HG03520 (cell line): Measurements from ENCODE around the gene PRSS21.

Experiments
- ATAC-seq: cut with Tn5 transposase; IDR thresholded peaks from one replicate; pipeline ENCODE4 v1.9.1; 2021; ENCODE audit warnings: mild to moderate bottlenecking, moderate library complexity; ENCODE audit not compliant: unreplicated experiment

Gene PRSS21

GRCh38 chr16:2822496-2822895 lies 5.5 kb downstream of the PRSS21 start:
- ATAC-seq, result no peak

GRCh38 chr16:2824626-2825025 lies 7.6 kb downstream of the PRSS21 start:
- no peak for ATAC-seq

DNA sequence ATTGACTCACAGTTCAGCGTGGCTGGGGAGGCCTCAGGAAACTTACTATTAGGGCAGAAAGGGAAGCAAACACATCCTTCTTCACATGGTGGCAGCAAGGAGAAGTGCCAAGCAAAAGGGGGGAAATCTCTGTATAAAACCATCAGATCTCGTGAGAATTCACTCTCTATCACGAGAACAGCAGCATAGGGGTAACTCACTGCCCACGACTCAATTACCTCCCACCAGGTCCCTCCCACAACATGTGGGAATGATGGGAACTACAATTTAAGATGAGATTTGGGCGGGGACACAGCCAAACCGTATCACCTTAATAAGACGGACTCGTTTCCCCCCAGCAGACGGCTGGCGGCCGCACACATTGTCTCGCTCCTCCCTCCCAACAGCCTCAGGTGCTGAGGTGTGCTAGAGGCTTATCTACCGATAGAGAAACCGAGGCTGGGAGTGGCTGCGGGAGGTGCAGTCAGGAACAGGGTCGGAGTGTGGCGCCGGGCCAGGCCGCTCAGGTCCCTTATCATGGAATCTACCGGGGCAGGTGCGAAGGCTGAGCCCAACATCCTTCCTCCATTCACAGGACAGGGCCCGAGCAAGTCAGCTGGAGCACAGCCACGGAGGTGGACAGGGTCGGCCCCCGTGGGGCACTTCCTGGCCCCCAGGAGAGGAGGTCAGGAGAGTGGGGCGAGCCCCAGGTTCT lies 8.2 kb downstream of the PRSS21 start:
- ATAC-seq, result no peak

GRCh38 chr16:2825906-2826305 lies 8.9 kb downstream of the PRSS21 start:
- no peak for ATAC-seq

GRCh38 chr16:2826591-2827373 lies 9.7 kb downstream of the PRSS21 start:
- ATAC-seq, result no peak

DNA sequence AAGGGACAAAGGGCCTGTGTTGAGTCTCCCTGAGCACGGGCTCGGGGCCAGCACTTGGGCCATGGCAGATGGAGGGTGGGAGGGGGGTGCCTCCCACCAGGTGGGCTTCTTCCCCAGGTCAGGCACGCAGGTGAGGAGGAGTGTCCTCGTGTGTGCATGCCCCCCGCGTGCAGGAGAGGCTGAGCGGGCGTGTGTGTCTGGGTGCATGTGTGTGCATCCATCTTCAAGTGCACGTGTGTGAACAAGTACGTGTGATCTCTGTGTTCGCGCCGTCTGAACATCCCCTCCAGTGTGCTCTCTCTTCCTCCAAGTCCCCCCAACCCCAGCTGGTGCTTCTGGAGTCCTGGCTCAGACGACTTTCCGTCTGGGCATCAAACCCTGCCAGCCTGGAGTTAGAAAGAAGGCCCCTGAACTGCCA lies 10.3 kb downstream of the PRSS21 start:
- no peak for ATAC-seq

DNA sequence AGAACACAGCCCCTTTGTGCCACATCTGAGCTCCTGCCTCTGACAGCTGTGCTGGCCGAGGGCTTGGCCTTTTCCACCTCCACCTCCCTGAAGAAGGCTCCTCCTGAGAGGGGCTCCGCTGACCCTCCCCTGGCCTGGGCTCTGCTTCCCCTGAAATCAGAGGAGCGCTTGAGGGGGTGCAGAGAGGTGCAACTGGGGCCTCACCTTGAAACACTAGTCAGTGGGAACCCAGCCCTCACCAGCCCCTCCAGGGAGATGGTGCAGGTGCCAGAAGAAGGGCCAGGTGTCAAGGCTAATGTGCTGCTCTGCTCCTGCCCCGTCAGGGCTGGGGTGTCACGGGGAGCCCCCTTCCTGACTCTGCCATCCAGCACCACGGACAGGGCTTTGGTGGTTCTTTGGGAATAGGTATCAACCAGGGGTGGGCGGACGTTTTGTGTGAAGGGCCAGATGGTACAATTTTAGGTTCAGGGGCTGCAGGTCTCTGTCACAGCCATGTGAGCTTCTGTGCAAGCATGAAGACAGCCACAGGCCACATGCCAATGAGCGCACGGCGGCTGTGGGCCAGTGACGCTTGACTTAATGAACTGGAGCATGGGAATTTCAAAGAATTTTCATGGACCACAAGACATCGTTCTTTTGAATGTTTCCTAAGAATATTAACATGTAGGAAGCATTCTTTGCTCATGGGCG lies 10.9 kb downstream of the PRSS21 start:
- no peak for ATAC-seq

DNA sequence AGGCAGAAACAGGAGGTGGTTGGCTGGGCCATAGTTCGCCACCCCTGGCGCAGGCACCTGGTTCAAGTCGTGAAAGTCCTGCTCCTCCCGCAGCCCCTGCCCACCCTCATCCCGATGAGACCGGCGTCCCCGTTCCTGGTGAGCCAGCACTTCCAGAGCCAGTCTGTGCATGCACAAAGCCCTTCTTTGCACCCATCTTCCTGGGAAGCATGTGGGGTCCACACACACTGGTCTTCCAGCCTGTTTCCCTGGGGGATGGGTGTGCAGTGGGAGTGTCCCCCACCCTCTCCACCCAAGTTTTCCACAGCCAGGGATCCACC lies 11.4 kb downstream of the PRSS21 start:
- ATAC-seq, result no peak

- ATAC-seq, result no peak
Observed at GRCh38 chr16:2828876-2829430, 11.9 kb downstream of the PRSS21 start.

DNA sequence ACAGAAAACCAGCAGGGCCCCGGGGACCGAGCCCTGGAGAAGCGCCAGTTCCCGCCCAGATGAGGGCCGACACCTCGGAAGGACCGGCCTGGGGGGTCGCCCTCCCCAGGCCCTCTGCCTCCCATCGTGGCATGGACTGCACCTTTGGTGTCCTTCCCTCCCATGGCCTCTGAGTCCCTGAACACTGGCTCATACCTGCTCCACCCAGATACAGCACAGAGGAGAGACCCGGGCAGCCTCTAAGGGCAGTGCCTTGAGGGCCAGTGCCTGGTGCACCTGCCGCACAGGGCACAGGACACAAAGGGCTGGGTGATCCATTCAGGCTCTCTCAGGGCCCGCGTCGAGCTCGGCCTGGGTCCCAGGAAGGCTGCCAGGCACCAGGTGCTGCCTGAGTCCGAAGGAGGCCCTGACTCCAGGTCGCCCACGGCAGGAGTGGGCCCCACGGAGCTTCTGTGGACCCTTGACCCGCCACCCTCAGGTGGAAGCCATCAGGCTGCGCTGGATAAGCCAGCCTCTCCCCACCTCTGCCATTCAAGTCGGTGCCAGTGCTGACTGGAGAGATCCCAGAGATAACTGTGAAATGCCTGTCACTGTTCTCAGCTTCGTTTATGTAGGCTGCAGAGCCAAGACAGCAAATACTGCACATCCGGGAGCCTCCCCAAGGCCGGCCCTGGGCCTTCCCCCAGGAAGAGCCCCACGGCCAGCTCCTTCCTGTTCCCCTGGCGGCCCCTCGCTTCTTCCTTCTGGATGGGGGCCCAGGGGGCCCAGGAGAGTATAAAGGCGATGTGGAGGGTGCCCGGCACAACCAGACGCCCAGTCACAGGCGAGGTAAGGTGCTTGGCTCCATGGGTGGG lies 12.7 kb downstream of the PRSS21 start, which contains the start of gene ZG16B:
Gene ZG16B (plus strand): TSS at position 803 of the 854 bp plus-strand sequence. CDS start 139 bp downstream, outside the sequence.
- ATAC-seq, result no peak

DNA sequence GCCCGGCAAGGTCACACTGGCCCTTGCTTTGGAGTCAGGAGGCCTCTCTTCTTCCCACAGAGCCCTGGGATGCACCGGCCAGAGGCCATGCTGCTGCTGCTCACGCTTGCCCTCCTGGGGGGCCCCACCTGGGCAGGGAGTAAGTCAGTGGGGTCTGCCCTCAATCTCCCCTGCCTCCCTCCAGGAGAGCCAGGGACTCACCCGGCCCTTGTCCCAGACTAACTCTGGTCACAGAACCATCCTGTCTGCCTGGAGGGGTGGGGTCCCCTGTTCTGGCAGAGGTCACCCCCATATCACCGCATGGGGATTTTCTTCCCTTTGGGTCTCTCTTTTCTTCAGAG lies 13.3 kb downstream of the PRSS21 start:
- no peak for ATAC-seq

DNA sequence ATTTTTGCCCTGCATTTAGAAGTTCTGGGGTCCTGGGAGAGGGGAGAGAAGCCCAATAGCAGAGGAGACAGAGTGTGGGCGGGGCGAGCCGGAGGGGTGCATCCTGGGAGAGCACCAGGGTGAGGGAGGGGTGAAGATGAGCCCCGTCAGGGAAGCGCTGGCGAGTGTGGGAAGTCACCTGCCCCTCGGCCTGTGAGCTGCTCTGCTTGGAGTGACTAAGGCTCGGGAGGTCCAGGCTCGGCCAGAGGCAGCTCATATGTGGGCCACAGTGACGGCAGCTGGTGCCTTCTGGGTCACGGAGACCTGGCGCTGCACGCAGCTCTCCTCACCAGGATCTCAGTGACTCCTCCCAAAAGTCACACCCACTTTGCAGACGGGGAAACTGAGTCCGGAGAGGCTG lies 14.2 kb downstream of the PRSS21 start:
- no peak for ATAC-seq

DNA sequence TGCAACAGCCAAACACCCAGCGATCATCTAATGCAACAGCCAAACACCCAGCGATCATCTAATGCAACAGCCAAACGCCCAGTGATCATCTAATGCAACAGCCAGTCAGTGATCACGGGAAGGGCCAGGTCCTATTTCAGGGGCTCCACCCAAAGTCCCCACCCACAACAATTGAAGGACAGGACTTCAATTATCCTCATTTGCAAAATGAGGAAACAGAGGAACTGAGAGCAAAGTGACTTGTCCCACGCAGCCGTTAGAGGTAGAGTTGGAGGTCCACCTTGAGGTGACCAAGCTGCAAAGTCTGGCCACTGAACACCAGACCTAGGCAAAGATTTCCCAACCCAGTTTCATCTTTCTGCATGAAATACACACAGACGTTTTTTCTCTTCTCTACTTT lies 16.7 kb downstream of the PRSS21 start:
- no peak for ATAC-seq

DNA sequence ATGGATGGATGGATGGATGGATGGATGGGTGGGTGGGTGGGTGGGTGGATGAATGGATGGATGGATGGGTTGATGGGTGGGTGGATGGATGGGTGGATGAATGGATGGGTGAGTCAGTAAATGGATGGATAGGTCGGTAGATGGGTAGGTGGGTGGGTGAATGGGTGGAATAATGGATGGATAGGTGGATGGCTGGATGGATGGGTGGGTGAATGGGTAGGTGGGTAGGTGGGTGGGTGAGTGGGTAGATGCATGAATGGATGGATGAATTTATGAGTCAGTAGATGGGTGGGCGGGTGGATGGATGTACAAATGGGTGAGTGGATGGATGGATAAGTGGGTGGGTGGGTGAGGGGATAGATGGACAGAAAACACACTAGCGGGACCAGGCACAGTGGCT lies 17.9 kb downstream of the PRSS21 start:
- ATAC-seq, result no peak

DNA sequence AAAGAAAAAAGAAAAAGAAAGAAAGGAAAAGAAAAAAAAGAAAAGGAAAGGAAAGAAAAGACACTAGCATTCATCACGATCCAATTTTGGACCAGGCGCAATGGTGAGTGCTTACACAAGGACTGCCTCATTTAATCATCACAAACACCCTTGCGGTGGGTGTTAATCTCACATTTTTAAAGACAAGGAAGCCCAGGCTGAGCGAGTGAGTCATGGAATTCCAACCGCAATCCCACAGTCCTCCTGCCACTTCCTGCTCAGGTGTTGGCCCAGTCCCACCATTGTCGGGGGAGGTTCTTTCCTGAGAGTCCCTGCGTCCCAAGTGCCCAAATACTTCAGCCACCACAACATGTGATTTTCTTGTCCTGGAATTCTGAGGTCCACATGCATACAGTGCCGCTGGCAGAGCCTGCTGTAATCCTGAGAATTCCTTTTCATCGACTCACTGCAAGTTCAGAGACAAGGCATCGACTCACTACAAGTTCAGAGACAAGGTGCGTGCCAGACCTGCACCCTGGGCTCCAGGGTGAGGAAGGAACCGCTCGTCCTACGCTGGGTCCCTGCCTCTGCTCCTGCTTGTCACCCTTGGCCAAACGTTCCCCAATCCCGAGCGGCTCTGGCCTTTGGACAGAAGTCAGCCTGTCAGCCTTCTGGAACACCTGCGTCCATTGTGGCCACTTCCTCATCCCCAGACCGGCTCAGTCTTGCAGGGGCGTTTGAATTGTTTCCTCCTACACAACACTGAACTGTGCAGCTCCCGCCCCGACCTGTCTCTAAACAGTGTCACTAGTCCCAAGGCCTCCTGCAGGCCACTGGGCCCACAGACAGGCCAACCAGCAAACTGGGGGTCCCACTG lies 18.8 kb downstream of the PRSS21 start:
- ATAC-seq, result no peak

DNA sequence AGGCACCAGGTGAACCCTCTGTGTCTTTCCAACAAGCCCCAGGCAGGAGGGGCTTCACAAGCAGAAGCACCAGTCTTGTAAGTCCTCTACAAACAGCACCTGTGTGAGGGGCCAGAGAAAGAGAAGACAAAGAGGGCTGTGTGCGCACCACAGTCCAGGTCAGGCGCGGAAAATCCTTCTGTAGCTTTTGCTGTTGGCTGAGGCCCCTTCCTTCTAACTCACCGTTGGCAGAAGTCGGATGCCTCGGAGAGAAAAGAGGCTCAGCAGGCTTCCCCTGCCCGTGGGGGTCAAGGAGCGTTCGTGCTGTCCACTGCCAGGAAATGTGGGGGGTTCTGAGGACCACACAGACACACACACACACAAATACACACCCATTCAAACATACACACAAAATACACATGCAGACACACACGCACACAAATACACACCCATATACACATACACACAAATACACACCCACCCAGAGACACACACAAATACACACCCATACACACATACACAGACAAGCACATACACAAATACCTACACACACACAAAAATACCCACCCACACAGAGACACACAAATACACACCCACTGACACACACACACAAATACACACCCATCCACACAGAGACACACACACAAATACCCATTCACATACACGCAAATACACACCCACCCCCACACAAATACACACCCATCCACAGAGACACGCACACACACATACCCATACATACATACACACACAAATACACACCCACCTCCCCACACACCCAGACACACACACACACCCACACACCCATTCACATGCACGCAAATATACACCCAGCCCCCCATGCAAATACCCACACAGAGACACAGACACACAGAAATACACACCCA lies 19.8 kb downstream of the PRSS21 start:
- ATAC-seq, result no peak

GRCh38 chr16:2838928-2839327 lies 21.9 kb downstream of the PRSS21 start:
- ATAC-seq, result no peak

- ATAC-seq, result no peak
Observed at GRCh38 chr16:2839650-2840450, 22.8 kb downstream of the PRSS21 start.
